K562 (cell line): ENCODE results near the gene STK11. TPM values are rescaled to one million over a fixed set of nuclear protein-coding genes. Genes with fewer than 3 reads are reported as not detected.

Source experiments
- CBX2 ChIP-seq: fragments of 200-600 bp; sonication (generic); IDR thresholded peaks from one replicate; pipeline ENCODE4 v1.6.1; 2012; ENCODE audit warnings: mild to moderate bottlenecking, low read length, inconsistent platforms; ENCODE audit not compliant: insufficient read depth, poor library complexity, severe bottlenecking
- CXXC5 ChIP-seq: fragments of 250-450 bp; sonication (Bioruptor Pico); IDR thresholded peaks from 2 replicates; pipeline ENCODE4 v1.8.0; 2022; ENCODE audit warnings: inconsistent platforms, mild to moderate bottlenecking, moderate library complexity
- DMBX1 ChIP-seq: fragments of 250-450 bp; sonication (Bioruptor Pico); IDR thresholded peaks from 2 replicates; pipeline ENCODE4 v1.8.0; 2022; ENCODE audit warnings: inconsistent platforms, mild to moderate bottlenecking, moderate library complexity, borderline replicate concordance
- DPF2 ChIP-seq: fragments of 450-650 bp; IDR thresholded peaks from 2 replicates; pipeline ENCODE4 v1.6.1; 2016
- EGR1 ChIP-seq: fragments of 450-650 bp; conservative IDR thresholded peaks from 2 replicates; pipeline ENCODE4 v1.6.1; 2017; ENCODE audit warnings: mild to moderate bottlenecking
- KAT8 ChIP-seq: fragments of 450-650 bp; IDR thresholded peaks from 2 replicates; pipeline ENCODE4 v1.6.1; 2016; ENCODE audit warnings: low read depth, mild to moderate bottlenecking
- MNT ChIP-seq, 2 experiments: fragments of 450-650 bp; conservative IDR thresholded peaks; 2 replicates each; pipeline ENCODE4 v1.6.1; 2017; ENCODE audit warnings: mild to moderate bottlenecking in 2 of 2, moderate library complexity in 2 of 2
- NONO ChIP-seq, 2 experiments: fragments of 200-400 bp in 1 of 2; fragments of 450-650 bp in 1 of 2; formaldehyde crosslinking in 1 of 2; IDR thresholded peaks; 2 replicates each; pipeline ENCODE4 v1.6.1; 2017; ENCODE audit warnings: low read depth in 2 of 2, mild to moderate bottlenecking in 2 of 2, moderate library complexity in 2 of 2, low read length in 1 of 2
- PYGO2 ChIP-seq: fragments of 450-650 bp; IDR thresholded peaks from 2 replicates; pipeline ENCODE4 v1.6.1; 2016; ENCODE audit warnings: mild to moderate bottlenecking, missing genetic modification characterization, moderate library complexity, missing compliant biosample characterization
- RCOR1 ChIP-seq, 2 experiments: IDR thresholded peaks; 2 replicates each; pipeline ENCODE4 v1.6.1; 2012; ENCODE audit warnings: low read depth in 2 of 2, low read length in 2 of 2, borderline replicate concordance in 1 of 2, improper control_type of control experiment in 1 of 2
- RERE ChIP-seq: sonication (generic); formaldehyde crosslinking; IDR thresholded peaks from 2 replicates; pipeline ENCODE4 v1.8.0; 2023; ENCODE audit warnings: missing genetic modification reagents, mild to moderate bottlenecking, borderline replicate concordance
- RUNX1 ChIP-seq: sonication (generic); IDR thresholded peaks from 2 replicates; pipeline ENCODE4 v1.6.1; 2016; ENCODE audit warnings: antibody characterized with exemption, low read depth
- SFPQ ChIP-seq: fragments of 200-400 bp; formaldehyde crosslinking; IDR thresholded peaks from 2 replicates; pipeline ENCODE4 v1.6.1; 2017; ENCODE audit warnings: mild to moderate bottlenecking, low read depth, low read length, moderate library complexity
- SP1 ChIP-seq: sonication (generic); formaldehyde crosslinking; IDR thresholded peaks from 2 replicates; pipeline ENCODE4 v1.8.1; 2022; ENCODE audit warnings: mild to moderate bottlenecking, missing genetic modification reagents
- SRSF7 ChIP-seq: fragments of 200-400 bp; formaldehyde crosslinking; optimal IDR thresholded peaks from 2 replicates; pipeline ENCODE3; 2017; ENCODE audit warnings: mild to moderate bottlenecking, low read depth, low read length
- ZBTB43 ChIP-seq: sonication (generic); formaldehyde crosslinking; IDR thresholded peaks from 2 replicates; pipeline ENCODE4 v1.8.0; 2023; ENCODE audit warnings: mild to moderate bottlenecking, missing genetic modification reagents
- ZC3H11A ChIP-seq: IDR thresholded peaks from 2 replicates; pipeline ENCODE4 v1.6.1; 2012; ENCODE audit warnings: low read depth, low read length, improper control_type of control experiment
- ZSCAN29 ChIP-seq: fragments of 450-650 bp; IDR thresholded peaks from 2 replicates; pipeline ENCODE4 v1.6.1; 2017
- polyA plus RNA-seq, 8 experiments: library from polyadenylated mRNA; depleted of rRNA in 4 of 8; stranded (reverse) in 5 of 8; unstranded in 3 of 8; fragments of >200 nt; fragmentation: Nextera tagmentation in 2 of 8; fragmentation: Illumina TruSeq in 1 of 8; extraction: Ambion mirVana in 2 of 8; extraction: Trizol in 1 of 8; gene quantifications; 2 replicates each; pipeline versions ENCODE4 v1.2.1 to v1.2.3, GENCODE V29; 2011 to 2014; ENCODE audit warnings: inconsistent platforms in 1 of 8, missing spikeins in 1 of 8
- total RNA-seq, 7 experiments: library from RNA; depleted of rRNA in 6 of 7; stranded (reverse); fragments of >200 nt in 6 of 7; fragmentation: Illumina TruSeq in 2 of 7; extraction: Trizol in 2 of 7; gene quantifications; 2 replicates each; pipeline versions ENCODE4 v1.2.1 to v1.2.3, GENCODE V29; 2011 to 2021; ENCODE audit warnings: low replicate concordance in 1 of 7

The STK11 gene
- total and polyA plus RNA-seq, 9 of the 15 experiments (the other 6 are each of a cell fraction or from before 2014, with no cell fraction given), result 0.15 to 96.5 (median 31.7) TPM

- TF ChIP-seq RERE (CRISPR knock-in tag) (no peak), KAT8 (no peak), ZC3H11A (no peak), NONO (IDR thresholded peaks at IDR 0.05; ENCODE audit: low read depth in 2 of 2, low read length in 1 of 2) (no peak), PYGO2 (no peak), RCOR1 (IDR thresholded peaks at IDR 0.05; ENCODE audit: borderline replicate concordance in 1 of 2, low read depth in 2 of 2, low read length in 2 of 2) (0 out of 4 replicates have a peak, but pooled peaks of 1 of the 2 experiments have one; percentile 19), DPF2 (no peak; the same call in none of the 2 replicates), ZBTB43 (CRISPR knock-in tag) (no peak), DMBX1 (CRISPR knock-in tag) (0 out of 2 replicates have a peak, but pooled peaks have one; percentile 1), CXXC5 (CRISPR knock-in tag) (no peak), SRSF7 (no peak), CBX2 (no peak), EGR1 (peak; percentile 42; the same call in 1 of the 2 replicates), MNT (conservative IDR thresholded peaks at IDR 0.05) (peak in 1 of 2 experiments; percentile 27; a peak in 1 of 4 replicates), RUNX1 (no peak), SP1 (no peak), ZSCAN29 (no peak), SFPQ (no peak)
These were observed 48.0 kb downstream of the STK11 start (continued) for GRCh38 chr19:1253514-1254080.
